ENCODE data around the gene TRIM68. TPM values are rescaled to one million over a fixed set of nuclear protein-coding genes. Genes with fewer than 3 reads are reported as not detected.
A peak's percentile ranks its signal among the peaks of the same experiment; 100 is the strongest.

The TRIM68 gene
- total RNA-seq, 2 donors from 2014 or later: 6.1 TPM

DNA sequence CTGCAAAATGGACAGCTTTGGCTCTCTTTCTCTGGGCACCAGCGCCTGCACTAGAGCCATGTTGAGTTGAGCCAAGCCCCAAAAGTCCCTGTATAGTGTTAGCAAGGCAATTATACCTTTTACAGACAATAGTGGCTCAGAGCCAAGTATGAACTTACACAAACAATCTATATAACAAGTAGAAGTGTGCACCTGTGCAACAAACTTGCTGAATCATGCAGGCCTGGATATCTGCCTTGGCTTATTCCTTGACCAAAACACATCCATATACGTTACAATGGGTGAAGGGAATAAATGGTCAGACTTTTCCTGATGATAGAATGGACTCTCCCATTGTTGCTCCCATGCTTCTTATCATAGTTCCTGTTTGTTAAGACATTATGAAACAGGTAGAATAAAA lies 30.3 kb downstream of the TRIM68 start:
- no peak for ATAC-seq
- Mint-ChIP-seq H3K27ac (no peak overlapping the region), H3K27me3 (peaks cover 52% of the 10 kb centered on the region), H3K4me3 (no peak overlapping the region), H3K36me3 (ENCODE audit: low read depth) (peaks cover 1% of the 10 kb centered on the region), H3K4me1 (peaks cover 3% of the 10 kb centered on the region)
- no peaks in the 10 kb centered on the region for H3K9me3 ChIP-seq (ENCODE audit: control insufficient read depth, low read length, poor library complexity, severe bottlenecking)
- no peak for DNase-seq

DNA sequence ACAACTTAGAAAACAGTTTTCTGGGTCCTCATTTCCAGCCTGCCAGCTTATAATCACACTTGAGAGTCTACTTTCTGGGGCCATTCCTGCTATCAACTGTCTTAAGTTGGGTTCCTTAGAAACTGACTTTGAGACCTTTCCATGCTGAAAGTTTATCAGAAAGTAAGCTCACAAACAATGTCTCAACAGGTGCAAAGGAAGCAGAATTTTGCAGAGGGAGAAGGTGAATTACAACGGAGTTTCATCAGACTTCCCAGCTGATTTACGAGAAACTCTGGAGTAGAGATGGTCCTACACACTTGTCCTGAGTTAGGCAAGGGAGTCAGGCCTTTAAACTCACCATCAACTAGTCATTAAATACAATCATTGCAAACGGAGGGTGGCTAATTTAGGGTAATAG lies 31.2 kb downstream of the TRIM68 start:
- Mint-ChIP-seq H3K27me3 (peaks cover 49% of the 10 kb centered on the region), H3K27ac (no peak overlapping the region), H3K4me3 (no peak overlapping the region), H3K36me3 (ENCODE audit: low read depth) (peaks cover 2% of the 10 kb centered on the region), H3K4me1 (peaks cover 5% of the 10 kb centered on the region)
- H3K9me3 ChIP-seq (ENCODE audit: control insufficient read depth, low read length, poor library complexity, severe bottlenecking): no peaks in the 10 kb centered on the region
- DNase-seq (no peak), ATAC-seq (no peak)

- no peaks in the 10 kb centered on the region for H3K9me3 ChIP-seq (ENCODE audit: control insufficient read depth, low read length, poor library complexity, severe bottlenecking)
- DNase-seq: peak in 1 of 3 donors; percentile 11
- ATAC-seq: no peak
- Mint-ChIP-seq H3K4me1 (peaks cover 2% of the 10 kb centered on the region), H3K27ac (no peak overlapping the region), H3K36me3 (ENCODE audit: low read depth) (peaks cover 2% of the 10 kb centered on the region), H3K27me3 (peaks cover 9% of the 10 kb centered on the region), H3K4me3 (no peak overlapping the region)
These were observed 39.0 kb downstream of the TRIM68 start for GRCh38 chr11:4569075-4569474.

GRCh38 chr11:4565371-4565770 lies 42.7 kb downstream of the TRIM68 start:
- ATAC-seq (no peak), DNase-seq (no peak)
- no peak overlapping the region for H3K4me3 Mint-ChIP-seq
- no peaks in the 10 kb centered on the region for H3K4me1 Mint-ChIP-seq
- H3K9me3 ChIP-seq (ENCODE audit: control insufficient read depth, low read length, poor library complexity, severe bottlenecking): no peaks in the 10 kb centered on the region
- H3K27me3 Mint-ChIP-seq: peaks cover 19% of the 10 kb centered on the region
- H3K27ac Mint-ChIP-seq: no peak overlapping the region
- H3K36me3 Mint-ChIP-seq (ENCODE audit: low read depth): no peaks in the 10 kb centered on the region

- Mint-ChIP-seq H3K4me3 (no peak overlapping the region), H3K27me3 (peaks cover 37% of the 10 kb centered on the region), H3K4me1 (no peaks in the 10 kb centered on the region), H3K27ac (no peak overlapping the region), H3K36me3 (ENCODE audit: low read depth) (no peaks in the 10 kb centered on the region)
- no peaks in the 10 kb centered on the region for H3K9me3 ChIP-seq (ENCODE audit: control insufficient read depth, low read length, poor library complexity, severe bottlenecking)
- no peak for ATAC-seq
- DNase-seq: no peak
These were observed 47.6 kb downstream of the TRIM68 start for GRCh38 chr11:4560467-4560866.

DNA sequence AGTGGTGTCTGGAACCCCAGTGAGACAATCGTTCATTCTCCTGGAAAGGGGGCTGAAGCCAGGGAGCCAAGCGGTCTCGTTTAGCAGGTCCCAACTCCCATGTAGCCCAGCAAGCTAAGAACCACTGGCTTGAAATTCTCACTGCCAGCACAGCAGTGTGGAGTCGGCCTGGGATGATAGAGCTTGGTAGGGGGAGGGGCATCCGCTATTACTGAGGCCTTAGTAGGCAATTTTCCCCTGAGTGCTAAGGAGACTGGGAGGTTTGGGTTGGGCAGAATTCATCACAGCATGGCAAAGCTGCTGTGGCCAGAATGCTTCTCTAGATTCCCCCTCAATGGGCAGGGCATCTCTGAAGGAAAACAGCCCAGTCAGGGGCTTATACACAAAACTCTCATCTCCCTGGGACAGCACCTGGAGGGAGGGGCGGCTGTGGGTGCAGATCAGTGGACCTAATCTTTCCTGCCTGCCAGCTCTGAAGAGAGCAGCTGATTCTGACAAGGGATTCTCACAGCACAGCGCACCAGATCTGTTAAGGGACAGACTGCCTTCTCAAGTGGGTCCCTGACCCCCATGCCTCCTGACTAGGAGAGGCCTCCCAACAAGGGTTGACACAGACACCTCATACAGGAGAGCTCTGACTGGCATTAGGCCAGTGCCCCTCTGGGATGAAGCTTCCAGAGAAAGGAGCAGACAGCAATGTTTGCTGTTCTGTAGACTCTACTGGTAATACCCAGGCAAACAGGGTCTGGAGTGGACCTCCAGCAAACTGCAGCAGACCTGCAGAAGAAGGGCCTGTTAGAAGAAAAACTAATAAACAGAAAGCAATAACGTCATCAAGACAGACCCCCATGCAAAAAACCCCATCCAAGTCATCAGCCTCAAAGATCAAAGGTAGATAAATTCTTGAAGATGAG lies 48.2 kb downstream of the TRIM68 start:
- Mint-ChIP-seq H3K4me3 (no peak overlapping the region), H3K36me3 (ENCODE audit: low read depth) (no peaks in the 10 kb centered on the region), H3K4me1 (no peaks in the 10 kb centered on the region), H3K27ac (no peak overlapping the region), H3K27me3 (peaks cover 37% of the 10 kb centered on the region)
- ATAC-seq (no peak), DNase-seq (no peak)
- no peaks in the 10 kb centered on the region for H3K9me3 ChIP-seq (ENCODE audit: control insufficient read depth, low read length, poor library complexity, severe bottlenecking)

DNA sequence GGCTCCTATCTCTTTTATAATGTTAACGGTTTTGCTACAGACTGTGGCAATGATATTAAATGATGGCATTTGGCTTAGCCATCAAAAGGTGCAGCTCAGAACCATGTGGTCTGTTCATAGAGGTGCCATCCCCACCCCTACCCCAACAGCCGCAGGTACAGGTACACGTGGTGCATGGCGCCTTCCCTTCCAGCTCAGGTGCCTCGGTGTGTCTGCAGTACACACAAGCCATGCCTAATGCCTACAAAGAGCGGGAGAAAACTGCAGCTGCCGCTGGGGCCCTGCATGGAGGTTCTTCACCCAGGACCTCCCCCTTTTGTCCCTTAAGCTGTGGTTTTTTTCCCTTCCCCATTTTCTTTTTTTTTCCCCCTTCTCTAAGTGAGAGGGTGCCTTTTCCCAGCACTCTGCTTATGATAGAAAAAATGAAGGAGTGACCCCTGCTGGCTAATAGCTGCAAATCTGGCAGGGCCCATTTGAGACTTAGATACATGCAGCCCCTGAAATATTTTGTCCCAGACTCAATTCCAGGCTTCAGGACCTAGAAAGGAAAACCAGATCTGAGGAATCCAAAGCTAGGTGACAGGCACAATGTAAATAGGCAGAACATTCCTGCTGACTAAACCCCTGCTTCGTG lies 56.6 kb downstream of the TRIM68 start:
- H3K4me1 Mint-ChIP-seq: peaks cover 2% of the 10 kb centered on the region
- no peak for DNase-seq
- H3K27me3 Mint-ChIP-seq: peaks cover 44% of the 10 kb centered on the region
- no peak overlapping the region for H3K27ac Mint-ChIP-seq
- no peak for ATAC-seq
- no peak overlapping the region for H3K4me3 Mint-ChIP-seq
- H3K36me3 Mint-ChIP-seq (ENCODE audit: low read depth): peaks cover 5% of the 10 kb centered on the region
- no peaks in the 10 kb centered on the region for H3K9me3 ChIP-seq (ENCODE audit: control insufficient read depth, low read length, poor library complexity, severe bottlenecking)

Other genes starting within 250 kb of the TRIM68 start
- not detected for gene OR52B4, start 239.8 kb downstream of the TRIM68 start, total RNA-seq
- gene TRIM21, start 214.5 kb downstream of the TRIM68 start, total RNA-seq: 10 to 100 TPM; 17.2 to 21.2 TPM
- gene OR52K2, start 158.9 kb downstream of the TRIM68 start, total RNA-seq: not detected
- not detected for gene OR52K1, start 125.6 kb downstream of the TRIM68 start, total RNA-seq
- gene OR52M1, start 63.0 kb downstream of the TRIM68 start, total RNA-seq: not detected
- not detected for gene OR52I2, start 26.5 kb downstream of the TRIM68 start, total RNA-seq
- not detected for gene OR52I1, start 14.2 kb downstream of the TRIM68 start, total RNA-seq
- not detected for gene OR51D1, start 29.2 kb upstream of the TRIM68 start, total RNA-seq
- not detected for gene OR51E1, start 35.8 kb upstream of the TRIM68 start, total RNA-seq
- gene OR51E2, start 89.6 kb upstream of the TRIM68 start, total RNA-seq: not detected
- gene MMP26, start 96.6 kb upstream of the TRIM68 start, total RNA-seq: not detected
- not detected for gene OR51F1, start 161.7 kb upstream of the TRIM68 start, total RNA-seq
- gene OR52R1, start 196.1 kb upstream of the TRIM68 start, total RNA-seq: not detected
- not detected for gene OR51F2, start 213.1 kb upstream of the TRIM68 start, total RNA-seq
- gene OR51S1, start 241.0 kb upstream of the TRIM68 start, total RNA-seq: not detected